ENCODE measurements around the gene RAB7B.

GRCh38 chr1:206020393-206021007 is 17.3 kb upstream of the RAB7B start:
- TF ChIP-seq CTCF (IDR thresholded peaks at IDR 0.05; ENCODE audit: low read length) (no peak), EZH2 (optimal IDR thresholded peaks at IDR 0.05; ENCODE audit: low read depth, low read length) (no peak)

Measured in MM.1S (cell line).